ENCODE data around the gene CDK3. TPM values are rescaled to one million over a fixed set of nuclear protein-coding genes. Genes with fewer than 3 reads are reported as not detected.
"Not testable (repeated sequence)": the region's sequence is repeated elsewhere in the genome, so short reads cannot be mapped to it uniquely, and the experiment has no call there.

The CDK3 gene
- total and polyA plus RNA-seq, 3 donors from 2014 or later = 15.0 to 17.1 (median 16.9) TPM

DNA sequence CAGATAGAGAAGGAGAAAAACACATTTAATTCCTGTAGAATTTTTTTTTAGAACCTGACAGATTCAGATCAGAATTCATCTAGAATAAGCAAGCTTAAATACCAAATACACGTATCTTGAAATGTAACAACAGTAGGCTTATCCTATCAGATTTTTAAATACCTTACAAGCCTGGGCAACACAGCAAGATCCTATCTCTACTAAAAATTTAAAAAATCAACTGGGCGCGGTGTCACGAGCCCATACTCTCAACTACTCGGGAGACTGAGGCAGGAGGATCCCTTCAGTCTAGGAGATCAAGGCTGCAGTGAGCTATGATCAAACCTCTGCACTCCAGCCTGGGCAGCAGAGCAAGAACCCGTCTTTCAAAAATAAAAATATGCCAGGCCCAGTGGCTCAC, 35.2 kb upstream of the CDK3 start:
- Histone ChIP-seq H3K36me3 (ENCODE audit: low read depth, missing control alignments) (no peaks in the 10 kb centered on the region), H3K27me3 (no peaks in the 10 kb centered on the region), H3K9me3 (no peaks in the 10 kb centered on the region), H3K27ac (no peak overlapping the region), H3K4me3 (no peak overlapping the region), H3K4me1 (peaks cover 8% of the 10 kb centered on the region)
- DNase-seq = no peak
- intact Hi-C loops (cut with DNase I; ENCODE audit: low total_unique reads) = no loop called here
- TF ChIP-seq, protein P1, sequence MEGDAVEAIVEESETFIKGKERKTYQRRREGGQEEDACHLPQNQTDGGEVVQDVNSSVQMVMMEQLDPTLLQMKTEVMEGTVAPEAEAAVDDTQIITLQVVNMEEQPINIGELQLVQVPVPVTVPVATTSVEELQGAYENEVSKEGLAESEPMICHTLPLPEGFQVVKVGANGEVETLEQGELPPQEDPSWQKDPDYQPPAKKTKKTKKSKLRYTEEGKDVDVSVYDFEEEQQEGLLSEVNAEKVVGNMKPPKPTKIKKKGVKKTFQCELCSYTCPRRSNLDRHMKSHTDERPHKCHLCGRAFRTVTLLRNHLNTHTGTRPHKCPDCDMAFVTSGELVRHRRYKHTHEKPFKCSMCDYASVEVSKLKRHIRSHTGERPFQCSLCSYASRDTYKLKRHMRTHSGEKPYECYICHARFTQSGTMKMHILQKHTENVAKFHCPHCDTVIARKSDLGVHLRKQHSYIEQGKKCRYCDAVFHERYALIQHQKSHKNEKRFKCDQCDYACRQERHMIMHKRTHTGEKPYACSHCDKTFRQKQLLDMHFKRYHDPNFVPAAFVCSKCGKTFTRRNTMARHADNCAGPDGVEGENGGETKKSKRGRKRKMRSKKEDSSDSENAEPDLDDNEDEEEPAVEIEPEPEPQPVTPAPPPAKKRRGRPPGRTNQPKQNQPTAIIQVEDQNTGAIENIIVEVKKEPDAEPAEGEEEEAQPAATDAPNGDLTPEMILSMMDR (IDR thresholded peaks at IDR 0.05) = no peak
- TF ChIP-seq POLR2A (IDR thresholded peaks at IDR 0.05) = no peak
- 83 to 89% methylated on average over 6 of the region's 6 CpGs for WGBS, 2 donors

DNA sequence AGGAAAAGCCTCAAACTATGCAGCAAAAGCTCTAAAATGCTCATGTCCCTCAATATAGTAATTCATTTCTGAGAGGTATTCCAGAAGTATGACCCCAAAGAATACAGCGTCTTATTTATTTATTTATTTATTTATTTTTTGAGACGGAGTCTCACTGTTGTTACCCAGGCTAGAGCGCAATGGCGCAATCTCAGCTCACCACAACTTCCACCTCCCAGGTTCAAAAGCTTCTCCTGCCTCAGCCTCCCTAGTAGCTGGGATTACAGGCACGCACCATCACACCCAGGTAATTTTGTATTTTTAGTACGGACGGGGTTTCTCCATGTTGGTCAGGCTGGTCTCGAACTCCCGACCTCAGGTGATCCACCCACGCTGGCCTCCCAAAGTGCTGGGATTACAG, 31.6 kb upstream of the CDK3 start:
- H3K27ac ChIP-seq; intact Hi-C loops (cut with DNase I; ENCODE audit: low total_unique reads); H3K36me3 ChIP-seq (ENCODE audit: low read depth, missing control alignments); DNase-seq; H3K27me3 ChIP-seq; H3K4me1 ChIP-seq; H3K4me3 ChIP-seq; H3K9me3 ChIP-seq: not testable (repeated sequence)
- WGBS, 2 donors = 86 to 94% methylated on average over 10 of the region's 10 CpGs

DNA sequence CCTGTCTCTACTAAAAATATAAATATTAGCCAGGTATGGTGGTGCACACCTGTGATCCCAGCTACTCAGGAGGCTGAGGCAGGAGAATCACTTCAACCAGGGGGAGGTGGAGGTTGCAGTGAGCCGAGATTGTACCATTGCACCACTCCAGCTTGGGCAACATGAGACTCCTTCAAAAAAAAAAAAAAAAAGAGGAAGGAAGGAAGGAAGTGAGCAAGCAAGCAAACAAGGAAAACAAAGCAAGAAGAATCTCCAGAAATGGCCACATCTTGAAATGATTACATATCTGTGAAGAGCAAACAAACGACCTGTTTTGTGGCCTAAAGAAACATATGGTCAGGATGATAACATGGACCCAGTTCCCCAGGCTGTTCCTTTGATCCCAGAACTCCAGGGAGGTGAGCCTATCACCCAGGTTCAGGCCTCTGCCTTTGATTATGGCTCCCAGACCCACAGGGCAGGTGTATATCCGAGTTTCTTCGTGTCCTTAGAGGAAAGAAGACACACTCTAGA, 30.6 kb upstream of the CDK3 start:
- peaks cover 4% of the 10 kb centered on the region for H3K4me1 ChIP-seq
- H3K4me3 ChIP-seq = no peak overlapping the region
- TF ChIP-seq POLR2A (IDR thresholded peaks at IDR 0.05) = no peak
- TF ChIP-seq, protein P1 (IDR thresholded peaks at IDR 0.05) = no peak
- no peak overlapping the region for H3K27ac ChIP-seq
- H3K9me3 ChIP-seq = no peaks in the 10 kb centered on the region
- H3K27me3 ChIP-seq = no peaks in the 10 kb centered on the region
- WGBS, 2 donors = 61 to 74% methylated on average over 4 of the region's 4 CpGs
- no peak for DNase-seq
- no peaks in the 10 kb centered on the region for H3K36me3 ChIP-seq (ENCODE audit: low read depth, missing control alignments)
- intact Hi-C loops (cut with DNase I; ENCODE audit: low total_unique reads) = no loop called here

DNA sequence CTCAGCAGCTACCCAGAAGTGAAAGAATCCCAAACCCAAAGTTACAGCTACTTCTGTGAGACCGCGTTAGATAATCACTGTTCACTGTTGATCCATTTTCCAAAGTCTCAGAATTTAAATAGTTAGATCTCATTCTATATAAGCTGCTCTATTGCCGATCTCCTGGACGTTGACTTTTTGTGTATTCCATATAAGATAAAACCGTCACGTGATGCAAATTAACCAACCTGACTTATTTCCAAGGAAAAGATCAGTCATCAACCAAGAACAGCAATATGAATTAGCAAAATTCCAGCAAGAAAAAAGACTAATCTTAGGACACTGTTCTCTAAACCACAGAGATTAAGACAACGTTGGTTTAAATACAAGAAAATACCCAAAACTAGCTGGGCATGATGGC, 30.0 kb upstream of the CDK3 start:
- intact Hi-C loops (cut with DNase I; ENCODE audit: low total_unique reads) = no loop called here
- WGBS, 2 donors = 87 to 88% methylated on average over 7 of the region's 7 CpGs
- Histone ChIP-seq H3K4me3 (no peak overlapping the region), H3K4me1 (peaks cover 4% of the 10 kb centered on the region), H3K36me3 (ENCODE audit: low read depth, missing control alignments) (no peaks in the 10 kb centered on the region), H3K9me3 (no peaks in the 10 kb centered on the region), H3K27me3 (no peaks in the 10 kb centered on the region), H3K27ac (no peak overlapping the region)
- no peak for DNase-seq
- TF ChIP-seq, protein P1 (IDR thresholded peaks at IDR 0.05) = no peak
- no peak for TF ChIP-seq POLR2A (IDR thresholded peaks at IDR 0.05)

DNA sequence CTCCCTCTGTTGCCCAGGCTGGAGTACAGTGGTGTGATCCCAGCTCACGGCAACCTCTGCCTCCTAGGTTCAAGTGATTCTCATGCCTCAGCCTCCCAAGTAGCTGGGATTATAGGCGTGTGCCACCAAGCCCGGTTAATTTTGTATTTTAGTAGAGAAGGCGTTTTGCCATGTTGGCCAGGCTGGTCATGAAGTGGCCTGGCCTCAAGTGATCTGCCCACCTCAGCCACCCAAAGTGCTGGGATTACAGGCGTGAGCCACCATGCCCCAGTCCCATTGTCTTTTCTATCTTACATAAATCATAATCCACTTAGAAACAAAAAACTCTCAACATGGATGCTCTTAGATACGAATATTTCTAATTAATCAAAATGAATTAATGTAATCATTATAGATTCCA, 25.5 kb upstream of the CDK3 start:
- H3K27ac ChIP-seq; H3K4me3 ChIP-seq; H3K9me3 ChIP-seq; H3K27me3 ChIP-seq; DNase-seq; intact Hi-C loops (cut with DNase I; ENCODE audit: low total_unique reads); H3K36me3 ChIP-seq (ENCODE audit: low read depth, missing control alignments): not testable (repeated sequence)
- WGBS, 2 donors = 88 to 89% methylated on average over 6 of the region's 6 CpGs
- H3K4me1 ChIP-seq = peaks cover 17% of the 10 kb centered on the region

DNA sequence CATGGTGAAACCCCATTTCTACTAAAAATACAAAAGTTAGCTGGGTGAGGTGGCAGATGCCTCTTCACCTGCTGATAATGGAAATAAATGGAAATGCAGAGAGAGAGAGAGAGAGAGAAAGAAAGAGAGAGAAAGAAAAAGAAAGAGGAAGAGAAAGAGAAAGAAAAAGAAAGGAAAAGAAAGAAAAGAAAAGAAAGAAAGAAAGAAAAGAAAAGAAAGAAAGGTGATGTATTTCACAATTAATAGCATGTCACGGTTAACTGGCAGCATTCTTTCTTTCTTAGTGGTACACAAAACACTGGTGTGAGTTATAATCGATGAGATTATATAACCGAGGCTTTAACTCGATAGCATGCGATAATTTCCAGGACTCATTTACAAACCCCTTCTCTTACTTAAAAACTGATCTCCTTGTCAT, 24.9 kb upstream of the CDK3 start:
- TF ChIP-seq, protein P1 (IDR thresholded peaks at IDR 0.05) = no peak
- TF ChIP-seq POLR2A (IDR thresholded peaks at IDR 0.05) = no peak
- H3K9me3 ChIP-seq = no peaks in the 10 kb centered on the region
- DNase-seq = no peak
- no peak overlapping the region for H3K4me3 ChIP-seq
- no peak overlapping the region for H3K27ac ChIP-seq
- intact Hi-C loops (cut with DNase I; ENCODE audit: low total_unique reads) = no loop called here
- peaks cover 20% of the 10 kb centered on the region for H3K4me1 ChIP-seq
- 61 to 72% methylated on average over 5 of the region's 5 CpGs for WGBS, 2 donors
- no peaks in the 10 kb centered on the region for H3K36me3 ChIP-seq (ENCODE audit: low read depth, missing control alignments)
- no peaks in the 10 kb centered on the region for H3K27me3 ChIP-seq
